Lower lobe of right lung (tissue), 2 donors: ENCODE data around the gene OR52N5. TPM values are rescaled to one million over a fixed set of nuclear protein-coding genes. Genes with fewer than 3 reads are reported as not detected.

Experiments
- ATAC-seq, 2 donors: fragments of 200-7000 bp; cut with Tn5 transposase; one replicate each; pipeline ENCODE4 v1.9.1; 2020 to 2022; ENCODE audit warnings: mild to moderate bottlenecking in 2 of 2, moderate library complexity in 2 of 2
- DNase-seq: peaks from one replicate; pipeline ENCODE4 v3.0.0-alpha.2; 2020
- H3K27ac ChIP-seq: fragments of 200-600 bp; one replicate; pipeline ENCODE4 v1.8.0; 2022
- H3K27me3 ChIP-seq: fragments of 200-600 bp; one replicate; pipeline ENCODE4 v1.8.0; 2022; ENCODE audit warnings: low read depth
- H3K36me3 ChIP-seq: fragments of 200-600 bp; one replicate; pipeline ENCODE4 v1.8.0; 2022; ENCODE audit warnings: mild to moderate bottlenecking
- H3K4me1 ChIP-seq: fragments of 200-600 bp; one replicate; pipeline ENCODE4 v1.8.0; 2022
- H3K4me3 ChIP-seq: fragments of 200-600 bp; one replicate; pipeline ENCODE4 v1.8.0; 2022; ENCODE audit warnings: mild to moderate bottlenecking
- H3K9me3 ChIP-seq: fragments of 200-600 bp; one replicate; pipeline ENCODE4 v1.8.0; 2022
- intact Hi-C: fragments of 100-400 bp; cut with DNase I; formaldehyde crosslinking; loops from one replicate; pipeline ENCODE4 v1.11.0; 2022
- total RNA-seq: library from RNA; stranded (reverse); fragmentation: NEBNext Ultra II Directional; extraction: Animal tissue kit (Norgen Biotek cat#: 25700); gene quantifications from one replicate; pipeline ENCODE4 v1.2.1, GENCODE V29; 2021
- TF ChIP-seq, protein P1 (sequence below): fragments of 200-600 bp; IDR thresholded peaks from one replicate; pipeline ENCODE4 v1.8.0; 2022; ENCODE audit warnings: antibody characterized with exemption, mild to moderate bottlenecking
- donor health status: DM: no; HTN: yes; CAD: no; lungs with severe emphysema.

Gene OR52N5
- total RNA-seq, 1 donor from 2014 or later = not detected

DNA sequence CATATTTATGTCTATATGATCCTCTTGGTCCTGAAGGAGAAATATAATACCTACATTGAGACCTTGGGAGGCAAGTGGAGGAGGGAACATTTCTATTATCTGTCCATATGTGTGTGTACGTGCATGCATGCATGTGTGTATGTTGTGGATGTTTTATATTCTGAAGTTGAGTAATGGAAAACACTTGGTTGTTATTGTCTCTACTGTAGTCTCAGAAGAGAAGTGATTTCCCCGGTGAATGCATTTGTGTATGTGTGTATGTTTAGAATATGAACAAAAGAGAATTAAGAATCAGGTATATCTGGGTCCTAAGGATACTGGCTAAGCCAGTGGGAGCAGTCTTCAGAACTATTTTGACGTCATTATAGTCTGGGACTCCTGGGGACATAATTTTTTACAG is 8.0 kb upstream of the OR52N5 start, which contains the start of gene OR52N1:
TSS of gene OR52N1 (minus strand) at position 101 of the 400 bp plus-strand sequence. CDS start 2,449 bp downstream, outside the sequence.
- intact Hi-C loops = no loop called here
- TF ChIP-seq, protein P1, sequence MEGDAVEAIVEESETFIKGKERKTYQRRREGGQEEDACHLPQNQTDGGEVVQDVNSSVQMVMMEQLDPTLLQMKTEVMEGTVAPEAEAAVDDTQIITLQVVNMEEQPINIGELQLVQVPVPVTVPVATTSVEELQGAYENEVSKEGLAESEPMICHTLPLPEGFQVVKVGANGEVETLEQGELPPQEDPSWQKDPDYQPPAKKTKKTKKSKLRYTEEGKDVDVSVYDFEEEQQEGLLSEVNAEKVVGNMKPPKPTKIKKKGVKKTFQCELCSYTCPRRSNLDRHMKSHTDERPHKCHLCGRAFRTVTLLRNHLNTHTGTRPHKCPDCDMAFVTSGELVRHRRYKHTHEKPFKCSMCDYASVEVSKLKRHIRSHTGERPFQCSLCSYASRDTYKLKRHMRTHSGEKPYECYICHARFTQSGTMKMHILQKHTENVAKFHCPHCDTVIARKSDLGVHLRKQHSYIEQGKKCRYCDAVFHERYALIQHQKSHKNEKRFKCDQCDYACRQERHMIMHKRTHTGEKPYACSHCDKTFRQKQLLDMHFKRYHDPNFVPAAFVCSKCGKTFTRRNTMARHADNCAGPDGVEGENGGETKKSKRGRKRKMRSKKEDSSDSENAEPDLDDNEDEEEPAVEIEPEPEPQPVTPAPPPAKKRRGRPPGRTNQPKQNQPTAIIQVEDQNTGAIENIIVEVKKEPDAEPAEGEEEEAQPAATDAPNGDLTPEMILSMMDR = no peak
- no peak for DNase-seq

DNA sequence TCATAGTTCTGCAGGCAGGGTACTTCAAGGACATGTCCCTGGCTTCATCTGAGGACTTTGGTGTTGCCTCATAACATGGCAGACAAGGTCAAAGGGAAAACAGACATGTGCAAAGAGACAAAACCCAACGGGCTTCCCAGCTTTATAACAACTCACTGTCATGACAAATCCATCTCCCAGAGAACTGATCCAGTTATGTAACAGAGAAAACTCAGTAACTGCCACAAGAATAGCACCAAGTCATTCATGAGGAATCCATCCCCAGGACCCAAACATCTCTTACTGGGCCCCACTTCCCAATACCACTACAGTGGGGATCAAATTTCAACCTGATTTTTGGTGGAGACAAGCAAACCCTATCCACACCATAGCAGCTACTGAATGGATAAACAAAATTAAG is 16.1 kb downstream of the OR52N5 start:
- TF ChIP-seq, protein P1 = no peak

More for the DNA sequence above, 8.0 kb upstream of the OR52N5 start, which contains the start of gene OR52N1:
- no peaks in the 10 kb centered on the region for H3K9me3 ChIP-seq
- H3K36me3 ChIP-seq = no peaks in the 10 kb centered on the region
- no peaks in the 10 kb centered on the region for H3K27me3 ChIP-seq
- no peak within 1 kb of the TSS for H3K4me3 ChIP-seq
- no peaks in the 10 kb centered on the region for H3K4me1 ChIP-seq
- H3K27ac ChIP-seq = no peak within 1 kb of the TSS
- ATAC-seq = no peak

DNA sequence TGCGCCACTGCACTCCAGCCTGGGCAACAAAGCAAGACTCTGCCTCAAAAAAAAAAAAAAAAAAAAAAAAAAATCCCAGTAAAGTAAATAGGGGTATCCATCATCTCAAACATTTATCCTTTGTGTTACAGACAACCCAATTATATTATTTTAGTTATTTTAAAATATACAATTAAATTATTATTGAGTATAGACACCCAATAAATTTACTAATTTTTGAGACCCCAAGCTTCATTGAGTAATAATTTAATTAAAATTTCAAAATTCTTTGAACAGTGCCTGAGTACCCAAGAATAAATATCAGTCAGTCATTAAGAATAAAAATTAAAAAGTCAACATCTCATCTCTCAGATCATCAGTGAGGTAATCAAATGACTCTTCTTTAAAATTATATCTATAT is 29.2 kb downstream of the OR52N5 start, which contains the start of gene OR52N4:
TSS of gene OR52N4 (plus strand) at position 301 of the 400 bp plus-strand sequence. CDS start 498 bp downstream, outside the sequence.
- H3K36me3 ChIP-seq = no peaks in the 10 kb centered on the region
- no peak within 1 kb of the TSS for H3K4me3 ChIP-seq
- H3K4me1 ChIP-seq = no peaks in the 10 kb centered on the region
- H3K27ac ChIP-seq = no peak within 1 kb of the TSS
- DNase-seq (no peak), ATAC-seq (no peak)
- intact Hi-C loops = no loop called here
- H3K9me3 ChIP-seq = no peaks in the 10 kb centered on the region
- no peaks in the 10 kb centered on the region for H3K27me3 ChIP-seq
- TF ChIP-seq, protein P1 = no peak

More for the DNA sequence above, 16.1 kb downstream of the OR52N5 start:
- Histone ChIP-seq H3K27ac (no peak overlapping the region), H3K36me3 (no peaks in the 10 kb centered on the region), H3K4me3 (no peak overlapping the region), H3K4me1 (no peaks in the 10 kb centered on the region), H3K27me3 (no peaks in the 10 kb centered on the region), H3K9me3 (no peaks in the 10 kb centered on the region)
- intact Hi-C loops = no loop called here
- ATAC-seq (no peak), DNase-seq (no peak)

DNA sequence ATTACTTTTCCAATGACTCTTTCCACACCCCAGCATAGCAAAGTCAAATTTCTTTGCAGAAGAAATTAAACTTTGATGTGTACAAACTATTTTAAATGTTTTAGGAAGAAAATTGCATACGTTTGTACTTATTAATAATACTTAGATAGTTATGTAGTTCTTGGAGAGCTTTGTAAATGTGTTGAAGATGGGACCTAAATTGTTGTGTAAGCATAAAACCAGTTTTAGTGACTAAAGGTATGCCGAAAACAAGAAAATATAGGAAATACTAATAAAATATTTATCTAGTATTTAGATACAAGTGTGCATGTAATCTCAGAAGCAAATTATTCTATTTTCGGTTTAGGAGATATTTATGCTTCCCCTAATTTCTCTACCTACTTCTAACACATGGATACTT is 33.3 kb downstream of the OR52N5 start:
- TF ChIP-seq, protein P1 = no peak
- ATAC-seq = no peak
- intact Hi-C loops = no loop called here
- Histone ChIP-seq H3K27me3 (no peaks in the 10 kb centered on the region), H3K4me3 (no peak overlapping the region), H3K27ac (no peak overlapping the region), H3K4me1 (no peaks in the 10 kb centered on the region), H3K36me3 (no peaks in the 10 kb centered on the region), H3K9me3 (no peaks in the 10 kb centered on the region)
- DNase-seq = no peak

DNA sequence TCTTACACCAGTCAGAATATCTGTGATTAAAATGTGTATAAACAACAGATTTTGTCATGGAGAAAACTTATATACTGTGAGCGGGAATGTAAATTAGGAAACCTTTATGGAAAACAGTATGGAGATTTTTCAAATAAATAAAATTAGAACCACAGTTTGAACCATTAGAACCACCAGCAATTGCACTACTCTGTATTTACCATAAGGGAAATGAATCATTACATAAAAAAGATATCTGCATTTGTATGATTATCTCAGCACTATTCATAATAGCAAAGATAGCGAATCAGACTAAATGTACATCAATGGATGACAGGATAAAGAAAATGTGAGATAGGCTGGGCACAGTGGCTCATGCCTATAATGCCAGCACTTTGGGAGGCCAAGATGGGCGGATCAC is 36.5 kb downstream of the OR52N5 start:
- no peak for DNase-seq
- no peak overlapping the region for H3K27ac ChIP-seq
- TF ChIP-seq, protein P1 = no peak
- intact Hi-C loops = no loop called here
- no peak for ATAC-seq
- no peaks in the 10 kb centered on the region for H3K27me3 ChIP-seq
- no peak overlapping the region for H3K4me3 ChIP-seq
- H3K4me1 ChIP-seq = no peaks in the 10 kb centered on the region
- H3K9me3 ChIP-seq = no peaks in the 10 kb centered on the region
- no peaks in the 10 kb centered on the region for H3K36me3 ChIP-seq
